Duodenal mucosa (tissue), 2 donors: ENCODE results near the gene RNLS.

Source experiments
- H3K27ac ChIP-seq: one replicate; pipeline ENCODE4 v1.7.0; 2013; ENCODE audit warnings: low read depth, low read length
- H3K27me3 ChIP-seq, 2 donors: one replicate each; pipeline ENCODE4 v1.7.0; 2013; ENCODE audit warnings: low read length in 2 of 2, control low read depth in 1 of 2; ENCODE audit not compliant: insufficient read depth in 2 of 2, control insufficient read depth in 1 of 2
- H3K36me3 ChIP-seq, 2 donors: one replicate each; pipeline ENCODE4 v1.7.0; 2013; ENCODE audit warnings: low read length in 2 of 2, control low read depth in 1 of 2; ENCODE audit not compliant: insufficient read depth in 2 of 2, control insufficient read depth in 1 of 2
- H3K4me1 ChIP-seq, 2 donors: one replicate each; pipeline ENCODE4 v1.7.0; 2013; ENCODE audit warnings: low read length in 2 of 2, control low read depth in 1 of 2; ENCODE audit not compliant: insufficient read depth in 2 of 2, control insufficient read depth in 1 of 2
- H3K4me3 ChIP-seq, 2 donors: one replicate each; pipeline ENCODE4 v1.7.0; 2013; ENCODE audit warnings: low read length in 2 of 2, low read depth in 1 of 2
- H3K9ac ChIP-seq, 2 donors: one replicate each; pipeline ENCODE4 v1.7.0; 2013; ENCODE audit warnings: low read length in 2 of 2, low read depth in 1 of 2
- H3K9me3 ChIP-seq, 2 donors: one replicate each; pipeline ENCODE4 v1.7.0; 2013; ENCODE audit warnings: low read length in 2 of 2, control low read depth in 1 of 2; ENCODE audit not compliant: control insufficient read depth in 1 of 2

The RNLS gene

DNA sequence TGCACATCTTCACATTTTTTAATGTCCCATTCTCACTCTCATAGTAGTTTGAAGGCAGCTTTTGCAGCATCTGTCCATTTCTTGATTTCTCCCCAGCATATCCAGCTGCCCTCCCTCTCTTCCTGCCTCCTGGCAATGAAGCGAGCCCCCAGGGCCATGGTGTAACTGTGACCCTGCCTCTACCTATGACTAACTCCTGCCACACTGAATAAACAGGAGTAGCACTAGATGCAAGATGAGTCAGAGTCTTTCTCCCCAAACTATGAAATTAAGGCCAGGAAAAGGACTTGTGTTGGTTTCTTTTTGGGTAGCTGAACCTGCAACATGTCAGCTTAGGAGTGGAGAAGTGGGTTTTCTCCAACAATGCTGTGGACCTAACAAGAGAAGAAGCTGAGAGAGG, 329.0 kb downstream of the RNLS start:
- no peak overlapping the region for H3K27ac ChIP-seq
- H3K36me3 ChIP-seq: no peaks in the 10 kb centered on the region
- H3K9ac ChIP-seq: no peak overlapping the region
- H3K9me3 ChIP-seq: no peaks in the 10 kb centered on the region
- H3K27me3 ChIP-seq: no peaks in the 10 kb centered on the region
- no peak overlapping the region for H3K4me3 ChIP-seq
- peaks cover 0 to 3% of the 10 kb centered on the region in 2 donors for H3K4me1 ChIP-seq

DNA sequence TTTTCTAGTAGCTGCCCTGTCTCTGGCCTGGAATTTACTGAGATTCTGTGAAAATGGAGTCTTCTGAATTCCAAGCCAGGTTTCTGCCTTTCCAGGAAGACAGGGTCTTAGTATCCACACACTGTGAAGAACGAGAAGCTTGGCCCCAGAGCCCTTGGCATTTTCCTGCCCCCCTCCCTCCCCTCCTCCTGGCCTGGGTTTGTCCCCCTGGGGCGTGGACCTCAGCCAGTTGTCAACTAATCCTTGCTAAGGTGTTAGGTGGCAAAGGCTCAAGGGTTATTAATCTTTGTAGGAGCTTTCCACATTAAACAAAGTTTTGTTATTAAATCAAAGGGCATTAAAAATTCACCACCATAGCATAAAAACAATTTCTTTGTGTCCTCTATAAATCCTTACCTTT, 329.5 kb downstream of the RNLS start:
- no peaks in the 10 kb centered on the region for H3K27me3 ChIP-seq
- no peaks in the 10 kb centered on the region for H3K36me3 ChIP-seq
- H3K4me1 ChIP-seq: peaks cover 0 to 3% of the 10 kb centered on the region in 2 donors
- no peaks in the 10 kb centered on the region for H3K9me3 ChIP-seq
- no peak overlapping the region for H3K4me3 ChIP-seq
- no peak overlapping the region for H3K27ac ChIP-seq
- H3K9ac ChIP-seq: no peak overlapping the region

DNA sequence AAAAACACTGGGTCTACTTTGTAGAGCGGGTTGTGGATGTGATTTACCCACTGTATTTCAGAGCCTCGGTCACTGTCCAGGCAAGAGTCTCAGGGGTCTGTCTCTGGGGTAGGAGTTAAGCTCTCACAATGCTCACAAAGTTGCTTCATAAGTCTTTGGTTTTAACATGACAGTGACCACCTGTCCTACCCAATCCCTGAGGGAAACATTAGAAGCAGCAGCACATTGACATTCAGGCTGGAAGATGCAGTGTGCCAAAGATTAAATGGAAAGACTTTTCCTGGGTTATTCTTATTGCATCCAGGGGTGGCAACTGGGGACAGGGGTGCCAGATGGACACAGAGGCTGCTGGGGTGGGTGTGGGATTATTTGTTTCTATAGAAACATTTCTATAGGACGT, 330.0 kb downstream of the RNLS start:
- H3K9me3 ChIP-seq: no peaks in the 10 kb centered on the region
- no peak overlapping the region for H3K27ac ChIP-seq
- no peak overlapping the region for H3K9ac ChIP-seq
- H3K4me3 ChIP-seq: no peak overlapping the region
- H3K4me1 ChIP-seq: peaks cover 0 to 3% of the 10 kb centered on the region in 2 donors
- H3K36me3 ChIP-seq: no peaks in the 10 kb centered on the region
- no peaks in the 10 kb centered on the region for H3K27me3 ChIP-seq

DNA sequence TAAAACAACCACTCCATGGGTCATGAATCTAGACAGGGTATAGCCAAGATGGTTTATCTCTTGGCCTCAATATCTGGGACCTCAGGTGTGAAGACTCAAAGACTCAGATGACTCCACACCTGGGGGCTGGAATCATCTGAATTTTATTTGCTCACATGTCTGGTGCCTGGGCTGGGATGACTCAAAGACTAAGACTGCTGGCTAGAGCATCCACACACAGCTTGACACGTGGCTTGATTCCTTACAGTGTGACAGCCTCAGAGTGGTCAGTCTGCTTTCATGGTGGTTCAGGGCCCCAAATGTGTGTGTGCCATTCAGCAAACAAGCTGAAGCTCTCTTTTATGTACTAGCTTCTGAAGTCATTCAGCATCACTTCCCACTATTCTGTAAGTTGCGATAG, 333.7 kb downstream of the RNLS start:
- H3K9me3 ChIP-seq: no peaks in the 10 kb centered on the region
- peaks cover 2 to 4% of the 10 kb centered on the region in 2 donors for H3K4me1 ChIP-seq
- H3K4me3 ChIP-seq: no peak overlapping the region
- H3K27ac ChIP-seq: no peak overlapping the region
- H3K36me3 ChIP-seq: no peaks in the 10 kb centered on the region
- no peak overlapping the region for H3K9ac ChIP-seq
- no peaks in the 10 kb centered on the region for H3K27me3 ChIP-seq

DNA sequence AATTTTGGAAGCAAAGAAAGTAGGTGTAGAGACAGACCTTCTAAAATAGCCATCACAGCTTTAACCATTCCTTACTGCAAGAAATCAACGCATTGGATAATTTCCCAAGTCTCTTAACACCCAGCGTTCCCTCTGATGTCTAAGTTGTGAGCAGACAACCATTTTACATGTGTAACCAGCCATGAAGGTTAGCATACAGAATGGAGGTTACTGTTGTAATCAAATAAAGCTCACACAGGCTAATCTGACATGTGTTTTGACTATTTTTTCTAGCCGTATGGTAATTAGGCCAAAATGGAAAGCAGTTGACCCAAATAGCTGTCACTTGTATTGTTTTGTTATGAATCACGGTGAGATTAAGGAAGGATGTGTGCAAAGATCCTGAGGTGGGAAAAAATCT, 336.4 kb downstream of the RNLS start:
- H3K4me3 ChIP-seq: no peak overlapping the region
- H3K4me1 ChIP-seq: peaks cover 15 to 17% of the 10 kb centered on the region in 2 donors
- no peaks in the 10 kb centered on the region for H3K36me3 ChIP-seq
- no peak overlapping the region for H3K9ac ChIP-seq
- H3K9me3 ChIP-seq: no peaks in the 10 kb centered on the region
- no peaks in the 10 kb centered on the region for H3K27me3 ChIP-seq
- H3K27ac ChIP-seq: no peak overlapping the region

DNA sequence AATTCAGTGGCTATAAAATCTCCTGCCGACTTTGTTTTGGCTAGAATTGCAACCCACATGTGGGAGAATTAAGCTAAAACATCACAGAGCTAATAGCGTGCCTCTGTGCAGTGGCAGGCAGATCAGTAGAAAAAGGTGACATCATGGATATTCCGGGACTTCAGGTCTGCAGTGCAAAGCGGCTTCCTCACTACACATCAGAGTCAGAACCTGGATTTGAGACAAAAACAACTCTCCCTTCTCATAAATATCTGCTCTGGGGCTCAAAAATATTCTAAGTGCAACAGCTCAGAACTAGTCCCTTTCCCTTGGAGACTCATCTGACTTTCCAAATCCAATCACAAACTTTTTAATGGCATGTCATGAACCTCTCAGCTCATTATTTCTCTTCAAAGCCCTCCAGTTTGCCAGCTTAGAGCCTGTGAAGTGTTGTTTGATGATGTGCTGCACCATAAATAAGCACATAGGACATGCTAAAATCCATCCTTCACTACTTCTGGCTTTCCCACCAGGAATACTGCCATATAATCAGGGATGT, 337.1 kb downstream of the RNLS start:
- no peak overlapping the region for H3K27ac ChIP-seq
- no peaks in the 10 kb centered on the region for H3K36me3 ChIP-seq
- H3K9me3 ChIP-seq: no peaks in the 10 kb centered on the region
- peaks cover 15 to 17% of the 10 kb centered on the region in 2 donors for H3K4me1 ChIP-seq
- H3K9ac ChIP-seq: no peak overlapping the region
- H3K27me3 ChIP-seq: no peaks in the 10 kb centered on the region
- H3K4me3 ChIP-seq: no peak overlapping the region

DNA sequence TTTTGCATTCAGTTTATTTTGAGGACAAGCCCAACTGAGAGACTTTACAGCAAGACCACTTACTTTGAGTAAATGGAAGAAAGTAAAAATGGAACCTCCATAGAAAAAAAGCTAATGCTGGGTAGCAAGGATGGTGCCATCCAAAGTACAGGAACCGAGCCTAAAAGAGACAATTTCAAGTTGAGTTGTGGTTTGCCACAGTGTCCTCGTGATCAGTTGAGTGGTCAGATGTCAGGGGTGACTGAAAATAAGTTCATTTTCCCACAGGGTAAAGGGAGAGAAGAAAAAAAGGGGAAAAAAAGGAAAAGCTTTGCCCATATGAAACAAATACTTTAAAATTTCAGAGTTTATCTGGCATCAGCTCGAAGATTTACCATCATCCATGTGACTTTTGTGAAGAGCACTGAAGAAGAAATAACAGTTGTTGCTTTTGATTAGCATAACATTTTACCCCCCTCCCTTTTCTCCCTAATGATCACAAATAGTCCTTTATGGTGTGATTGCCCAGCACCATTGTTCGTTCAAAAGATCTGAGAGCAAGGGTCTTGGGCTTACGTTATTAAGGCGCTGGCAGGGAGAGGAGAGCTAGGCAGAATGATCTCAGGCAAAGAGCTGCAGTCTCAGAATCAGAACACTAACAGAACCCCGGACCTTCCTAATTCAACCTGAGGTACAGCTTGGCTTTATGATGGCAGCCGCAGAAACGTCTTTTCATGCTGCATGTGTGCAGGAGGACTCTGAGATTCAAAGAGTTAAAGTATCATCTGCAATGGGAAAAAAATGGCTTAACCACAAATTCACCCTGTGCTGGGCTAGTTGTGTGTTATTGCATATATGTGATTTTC, 338.1 kb downstream of the RNLS start:
- H3K27ac ChIP-seq: no peak overlapping the region
- H3K9ac ChIP-seq: no peak overlapping the region
- H3K4me1 ChIP-seq: peaks cover 15 to 17% of the 10 kb centered on the region in 2 donors
- no peak overlapping the region for H3K4me3 ChIP-seq
- H3K9me3 ChIP-seq: no peaks in the 10 kb centered on the region
- no peaks in the 10 kb centered on the region for H3K36me3 ChIP-seq
- H3K27me3 ChIP-seq: no peaks in the 10 kb centered on the region

DNA sequence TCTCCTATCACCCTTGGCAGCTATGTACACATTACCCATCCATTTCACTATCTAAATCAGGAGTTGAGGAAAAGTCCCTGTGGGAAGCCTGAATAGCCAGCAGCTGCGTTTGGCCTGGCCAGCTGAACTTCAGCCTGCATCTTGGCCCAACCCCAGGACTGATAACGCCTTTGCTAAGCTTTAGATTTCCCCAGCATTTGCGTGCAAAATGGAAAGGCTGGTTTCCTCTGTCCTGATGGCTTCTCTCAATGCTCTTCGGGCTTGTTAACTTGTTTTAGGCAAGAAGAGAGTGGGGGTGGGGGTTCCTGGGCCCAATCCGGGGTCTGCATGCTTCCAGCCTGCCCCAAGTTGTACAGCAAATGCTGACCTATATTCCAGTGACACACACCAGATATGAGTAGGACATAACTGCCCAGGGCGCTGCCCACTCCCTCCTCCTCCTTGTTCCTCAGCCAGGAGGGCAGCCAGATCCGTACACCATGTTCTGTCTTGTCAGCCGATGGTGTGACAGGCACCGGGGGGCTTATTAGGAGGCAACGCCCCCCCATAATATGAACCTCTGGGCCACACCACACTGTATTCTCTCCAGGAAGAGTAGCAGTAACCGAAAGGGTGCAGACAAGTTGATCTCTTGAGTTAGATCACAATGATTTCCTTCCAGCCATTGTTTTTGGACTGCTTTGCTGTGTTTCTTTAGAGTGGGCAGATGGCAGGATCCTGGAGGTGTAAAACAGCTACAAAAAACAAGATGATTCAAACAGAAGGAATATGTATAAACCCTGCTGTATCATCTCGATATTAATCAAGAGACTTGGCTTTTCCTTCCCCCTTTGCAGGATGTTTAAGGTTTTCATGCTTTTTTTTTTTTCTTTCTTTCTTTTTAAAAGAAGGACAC, 339.0 kb downstream of the RNLS start:
- Histone ChIP-seq H3K9ac (peak overlapping the region; percentile 22 to 28), H3K4me3 (peak overlapping the region; percentile 34 to 41), H3K36me3 (no peaks in the 10 kb centered on the region), H3K4me1 (peaks cover 17 to 19% of the 10 kb centered on the region in 2 donors), H3K27me3 (no peaks in the 10 kb centered on the region), H3K9me3 (no peaks in the 10 kb centered on the region), H3K27ac (peak overlapping the region; percentile 26)

DNA sequence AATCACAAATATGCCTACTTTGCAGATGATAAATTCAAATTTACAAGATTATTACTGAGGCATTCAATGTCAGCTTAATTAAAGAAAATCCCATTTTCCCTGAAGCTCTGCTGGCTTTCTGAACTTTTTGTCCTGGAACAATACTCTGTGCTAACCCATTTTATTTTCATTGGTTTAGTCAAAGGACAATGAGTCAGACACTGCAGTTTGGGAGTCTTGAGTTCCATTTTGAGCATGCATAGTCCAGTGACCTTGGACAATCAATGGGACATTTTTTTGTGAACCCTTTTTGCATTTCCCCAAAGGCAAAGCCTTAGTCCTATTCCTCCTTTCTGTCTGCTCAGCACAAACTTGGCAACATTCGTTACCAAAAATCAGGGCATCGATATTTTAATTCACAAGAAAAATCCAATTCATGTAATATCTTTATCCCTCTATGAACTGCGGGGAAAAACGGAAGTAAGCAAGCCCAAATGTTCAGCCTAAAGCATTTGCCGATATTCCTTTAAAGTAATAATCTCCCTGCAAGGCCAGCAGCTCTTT, 339.8 kb downstream of the RNLS start:
- H3K4me1 ChIP-seq: peaks cover 17 to 21% of the 10 kb centered on the region in 2 donors

DNA sequence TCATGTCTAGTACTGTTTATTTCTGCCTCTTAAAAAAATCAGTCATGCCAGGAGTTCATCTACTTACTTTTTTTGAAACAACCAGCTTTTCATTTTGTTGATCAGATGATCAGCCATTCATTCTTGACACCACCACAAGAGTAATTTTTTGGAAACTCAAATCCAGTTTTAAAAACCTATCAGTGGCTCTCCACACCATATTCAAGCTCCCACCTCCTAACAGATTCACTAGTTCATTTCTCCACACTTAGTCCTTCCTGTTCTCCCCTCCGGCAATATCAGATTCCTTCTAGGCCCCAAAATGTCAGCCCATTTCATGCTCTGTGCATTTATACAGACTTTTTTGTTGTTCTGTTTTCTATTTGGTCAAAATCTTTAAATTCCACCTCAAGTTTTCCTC, 341.6 kb downstream of the RNLS start:
- Histone ChIP-seq H3K4me3 (no peak overlapping the region), H3K27ac (no peak overlapping the region), H3K36me3 (no peaks in the 10 kb centered on the region), H3K9me3 (no peaks in the 10 kb centered on the region), H3K9ac (no peak overlapping the region), H3K27me3 (no peaks in the 10 kb centered on the region), H3K4me1 (peaks cover 17 to 21% of the 10 kb centered on the region in 2 donors)

More for the DNA sequence above, 339.8 kb downstream of the RNLS start:
- Histone ChIP-seq H3K27me3 (no peaks in the 10 kb centered on the region), H3K27ac (no peak overlapping the region), H3K4me3 (peak overlapping the region; percentile 34 to 41), H3K9ac (peak overlapping the region; percentile 22 to 28), H3K9me3 (no peaks in the 10 kb centered on the region), H3K36me3 (no peaks in the 10 kb centered on the region)
